K562 (cell line): ENCODE measurements around the gene MYO18A. TPM values are rescaled to one million over a fixed set of nuclear protein-coding genes. Genes with fewer than 3 reads are reported as not detected.

Source experiments
- BHLHE40 ChIP-seq: IDR thresholded peaks from 2 replicates; pipeline ENCODE4 v1.6.1; 2011; ENCODE audit warnings: low read length, improper control_type of control experiment
- CEBPZ ChIP-seq: fragments of 150-350 bp; IDR thresholded peaks from 2 replicates; pipeline ENCODE4 v1.6.1; 2014; ENCODE audit warnings: low read depth, mild to moderate bottlenecking, low read length, borderline replicate concordance
- HDAC6 ChIP-seq: IDR thresholded peaks from 2 replicates; pipeline ENCODE4 v1.6.1; 2012; ENCODE audit warnings: low read depth, mild to moderate bottlenecking, control low read depth, inconsistent platforms, low read length, moderate library complexity
- HOMEZ ChIP-seq: fragments of 250-450 bp; sonication (Bioruptor Pico); IDR thresholded peaks from 2 replicates; pipeline ENCODE4 v1.4.0; 2020; ENCODE audit warnings: mild to moderate bottlenecking, moderate library complexity
- MAX ChIP-seq: sonication (generic); formaldehyde crosslinking; IDR thresholded peaks from 2 replicates; pipeline ENCODE4 v1.9.0; 2022; ENCODE audit warnings: mild to moderate bottlenecking, missing genetic modification reagents
- MCM7 ChIP-seq, 2 experiments: fragments of 450-650 bp; IDR thresholded peaks; 2 replicates each; pipeline ENCODE4 v1.6.1; 2016 to 2018
- MECOM ChIP-seq: fragments of 250-450 bp; sonication (Bioruptor Pico); IDR thresholded peaks from 2 replicates; pipeline ENCODE4 v1.8.0; 2022; ENCODE audit warnings: inconsistent platforms
- MEF2A ChIP-seq: IDR thresholded peaks from 2 replicates; pipeline ENCODE4 v1.6.1; 2011; ENCODE audit warnings: low read depth, mild to moderate bottlenecking, low read length, moderate library complexity; ENCODE audit not compliant: control insufficient read depth
- NCOA2 ChIP-seq, 2 experiments: fragments of 450-650 bp; IDR thresholded peaks; 2 replicates each; pipeline ENCODE4 v1.6.1; 2018; ENCODE audit warnings: mild to moderate bottlenecking in 2 of 2, moderate library complexity in 1 of 2; ENCODE audit not compliant: partially characterized antibody in 2 of 2
- NFRKB ChIP-seq: fragments of 450-650 bp; IDR thresholded peaks from 2 replicates; pipeline ENCODE4 v1.6.1; 2016; ENCODE audit warnings: low read depth
- NR2F6 ChIP-seq: fragments of 450-650 bp; formaldehyde crosslinking; IDR thresholded peaks from 2 replicates; pipeline ENCODE4 v1.4.0; 2020; ENCODE audit warnings: mild to moderate bottlenecking
- RBBP5 ChIP-seq: fragments of 200-600 bp; sonication (generic); IDR thresholded peaks from 2 replicates; pipeline ENCODE4 v1.6.1; 2012; ENCODE audit warnings: borderline replicate concordance, mild to moderate bottlenecking, low read length, control low read depth, inconsistent platforms; ENCODE audit not compliant: insufficient read depth, poor library complexity, severe bottlenecking
- SETDB1 ChIP-seq: IDR thresholded peaks from one replicate; pipeline ENCODE4 v1.6.1; 2012; ENCODE audit warnings: low read length, control low read depth, inconsistent platforms
- TRIM28 ChIP-seq: fragments of 450-650 bp; IDR thresholded peaks from 2 replicates; pipeline ENCODE4 v1.6.1; 2017
- XRCC4 ChIP-seq: IDR thresholded peaks from one replicate; pipeline ENCODE4 v1.6.1; 2011; ENCODE audit not compliant: insufficient read depth, insufficient read length; ENCODE audit errors: extremely low read depth
- ZBED1 ChIP-seq: IDR thresholded peaks from 2 replicates; pipeline ENCODE4 v1.6.1; 2014
- ZNF124 ChIP-seq: sonication (generic); formaldehyde crosslinking; IDR thresholded peaks from 2 replicates; pipeline ENCODE4 v1.8.1; 2022; ENCODE audit warnings: missing genetic modification reagents
- ZNF146 ChIP-seq: IDR thresholded peaks from one replicate; pipeline ENCODE4 v1.6.1; 2018; ENCODE audit warnings: missing compliant biosample characterization; ENCODE audit not compliant: unreplicated experiment
- ZNF184 ChIP-seq: sonication (generic); formaldehyde crosslinking; IDR thresholded peaks from 2 replicates; pipeline ENCODE4 v1.5.0; 2020; ENCODE audit warnings: missing genetic modification reagents
- ZNF609 ChIP-seq: sonication (generic); formaldehyde crosslinking; IDR thresholded peaks from 2 replicates; pipeline ENCODE4 v1.8.1; 2023; ENCODE audit warnings: missing genetic modification reagents, mild to moderate bottlenecking, borderline replicate concordance
- polyA plus RNA-seq, 8 experiments: library from polyadenylated mRNA; depleted of rRNA in 4 of 8; stranded (reverse) in 5 of 8; unstranded in 3 of 8; fragments of >200 nt; fragmentation: Nextera tagmentation in 2 of 8; fragmentation: Illumina TruSeq in 1 of 8; extraction: Ambion mirVana in 2 of 8; extraction: Trizol in 1 of 8; gene quantifications; 2 replicates each; pipeline versions ENCODE4 v1.2.1 to v1.2.3, GENCODE V29; 2011 to 2014; ENCODE audit warnings: inconsistent platforms in 1 of 8, missing spikeins in 1 of 8
- total RNA-seq, 7 experiments: library from RNA; depleted of rRNA in 6 of 7; stranded (reverse); fragments of >200 nt in 6 of 7; fragmentation: Illumina TruSeq in 2 of 7; extraction: Trizol in 2 of 7; gene quantifications; 2 replicates each; pipeline versions ENCODE4 v1.2.1 to v1.2.3, GENCODE V29; 2011 to 2021; ENCODE audit warnings: low replicate concordance in 1 of 7

The MYO18A gene
- total and polyA plus RNA-seq, 9 of the 15 experiments (the other 6 are each of a cell fraction or from before 2014, with no cell fraction given): 2.5 to 65.4 (median 17.1) TPM

- no peak for TF ChIP-seq NFRKB
- no peak for TF ChIP-seq ZNF609 (CRISPR knock-in tag)
- no peak for TF ChIP-seq ZNF184 (CRISPR knock-in tag)
- no peak for TF ChIP-seq NCOA2 (IDR thresholded peaks at IDR 0.05; ENCODE audit: partially characterized antibody in 2 of 2)
- TF ChIP-seq TRIM28: no peak
- TF ChIP-seq NR2F6 (CRISPR knock-in tag): no peak
- TF ChIP-seq SETDB1: no peak
- TF ChIP-seq ZBED1: no peak
- no peak for TF ChIP-seq HOMEZ (CRISPR knock-in tag)
- TF ChIP-seq MAX: no peak
- TF ChIP-seq ZNF146: no peak
- no peak for TF ChIP-seq MECOM
- no peak for TF ChIP-seq CEBPZ
- no peak for TF ChIP-seq ZNF124 (CRISPR knock-in tag)
- TF ChIP-seq RBBP5: no peak
- no peak for TF ChIP-seq BHLHE40
- no peak for TF ChIP-seq HDAC6
- no peak for TF ChIP-seq MEF2A
- TF ChIP-seq XRCC4: no peak
- no peak for TF ChIP-seq MCM7 (IDR thresholded peaks at IDR 0.05)
Measured at GRCh38 chr17:29155227-29155965, 24.8 kb downstream of the MYO18A start (continued).
